ENCODE data around the gene SLC39A9. TPM values are rescaled to one million over a fixed set of nuclear protein-coding genes. Genes with fewer than 3 reads are reported as not detected.

Gene SLC39A9
- total RNA-seq, 1 experiment from 2014 or later = 63.4 TPM

DNA sequence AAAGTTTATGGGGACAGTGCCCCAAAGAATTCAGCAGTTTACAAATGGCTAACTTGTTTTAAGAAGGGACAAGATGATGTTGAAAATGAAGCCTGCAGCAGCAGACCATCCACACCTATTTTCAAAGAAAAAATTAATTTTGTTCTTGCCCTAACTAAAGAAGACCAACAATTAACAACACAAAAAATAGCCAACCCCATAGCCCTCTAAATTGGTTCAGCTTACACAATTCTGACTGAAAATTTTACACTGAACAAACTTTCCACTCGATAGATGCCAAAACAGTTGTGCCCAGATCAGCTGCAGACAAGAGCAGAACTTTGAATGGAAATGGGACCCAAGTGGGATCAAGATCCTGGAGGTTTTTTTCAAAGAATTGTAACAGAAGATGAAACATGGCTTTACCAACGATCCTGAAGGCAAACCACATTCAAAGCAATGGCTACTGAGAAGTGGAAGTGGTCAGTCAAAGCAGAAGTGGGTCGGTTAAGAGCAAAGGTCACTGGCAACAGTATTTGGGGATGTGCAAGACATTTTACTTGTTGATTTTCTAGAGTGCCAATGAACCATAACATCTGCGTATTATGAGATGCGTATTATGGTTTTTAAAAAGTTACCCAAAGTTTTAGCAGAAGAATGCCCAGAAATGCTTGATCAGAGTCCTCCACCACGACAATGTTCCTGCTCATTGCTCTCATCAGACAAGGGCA is 30.0 kb downstream of the SLC39A9 start:
- ChIA-PET POLR2A (no interaction called here), CTCF (no interaction called here)
- BruUV-seq (replicated peaks) = no TSS peak
- H3K4me1 ChIP-seq (ENCODE audit: control insufficient read depth, insufficient read depth, low read length) = no peaks in the 10 kb centered on the region
- in situ Hi-C loops (cut with HindIII; ENCODE audit: low pct_unique_long_range_greater_than_20kb, low sequenced_read_pairs) = no loop called here
- TF ChIP-seq, protein P1, sequence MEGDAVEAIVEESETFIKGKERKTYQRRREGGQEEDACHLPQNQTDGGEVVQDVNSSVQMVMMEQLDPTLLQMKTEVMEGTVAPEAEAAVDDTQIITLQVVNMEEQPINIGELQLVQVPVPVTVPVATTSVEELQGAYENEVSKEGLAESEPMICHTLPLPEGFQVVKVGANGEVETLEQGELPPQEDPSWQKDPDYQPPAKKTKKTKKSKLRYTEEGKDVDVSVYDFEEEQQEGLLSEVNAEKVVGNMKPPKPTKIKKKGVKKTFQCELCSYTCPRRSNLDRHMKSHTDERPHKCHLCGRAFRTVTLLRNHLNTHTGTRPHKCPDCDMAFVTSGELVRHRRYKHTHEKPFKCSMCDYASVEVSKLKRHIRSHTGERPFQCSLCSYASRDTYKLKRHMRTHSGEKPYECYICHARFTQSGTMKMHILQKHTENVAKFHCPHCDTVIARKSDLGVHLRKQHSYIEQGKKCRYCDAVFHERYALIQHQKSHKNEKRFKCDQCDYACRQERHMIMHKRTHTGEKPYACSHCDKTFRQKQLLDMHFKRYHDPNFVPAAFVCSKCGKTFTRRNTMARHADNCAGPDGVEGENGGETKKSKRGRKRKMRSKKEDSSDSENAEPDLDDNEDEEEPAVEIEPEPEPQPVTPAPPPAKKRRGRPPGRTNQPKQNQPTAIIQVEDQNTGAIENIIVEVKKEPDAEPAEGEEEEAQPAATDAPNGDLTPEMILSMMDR (IDR thresholded peaks at IDR 0.05) = no peak
- TF ChIP-seq POLR2AphosphoS5 (IDR thresholded peaks at IDR 0.05; ENCODE audit: low read depth, low read length) (no peak), SIN3A (IDR thresholded peaks at IDR 0.05; ENCODE audit: borderline replicate concordance, insufficient read depth, low read depth, low read length) (no peak), TCF7L2 (IDR thresholded peaks at IDR 0.05; ENCODE audit: low read depth, low read length) (no peak)
- TF ChIP-seq, protein P2, sequence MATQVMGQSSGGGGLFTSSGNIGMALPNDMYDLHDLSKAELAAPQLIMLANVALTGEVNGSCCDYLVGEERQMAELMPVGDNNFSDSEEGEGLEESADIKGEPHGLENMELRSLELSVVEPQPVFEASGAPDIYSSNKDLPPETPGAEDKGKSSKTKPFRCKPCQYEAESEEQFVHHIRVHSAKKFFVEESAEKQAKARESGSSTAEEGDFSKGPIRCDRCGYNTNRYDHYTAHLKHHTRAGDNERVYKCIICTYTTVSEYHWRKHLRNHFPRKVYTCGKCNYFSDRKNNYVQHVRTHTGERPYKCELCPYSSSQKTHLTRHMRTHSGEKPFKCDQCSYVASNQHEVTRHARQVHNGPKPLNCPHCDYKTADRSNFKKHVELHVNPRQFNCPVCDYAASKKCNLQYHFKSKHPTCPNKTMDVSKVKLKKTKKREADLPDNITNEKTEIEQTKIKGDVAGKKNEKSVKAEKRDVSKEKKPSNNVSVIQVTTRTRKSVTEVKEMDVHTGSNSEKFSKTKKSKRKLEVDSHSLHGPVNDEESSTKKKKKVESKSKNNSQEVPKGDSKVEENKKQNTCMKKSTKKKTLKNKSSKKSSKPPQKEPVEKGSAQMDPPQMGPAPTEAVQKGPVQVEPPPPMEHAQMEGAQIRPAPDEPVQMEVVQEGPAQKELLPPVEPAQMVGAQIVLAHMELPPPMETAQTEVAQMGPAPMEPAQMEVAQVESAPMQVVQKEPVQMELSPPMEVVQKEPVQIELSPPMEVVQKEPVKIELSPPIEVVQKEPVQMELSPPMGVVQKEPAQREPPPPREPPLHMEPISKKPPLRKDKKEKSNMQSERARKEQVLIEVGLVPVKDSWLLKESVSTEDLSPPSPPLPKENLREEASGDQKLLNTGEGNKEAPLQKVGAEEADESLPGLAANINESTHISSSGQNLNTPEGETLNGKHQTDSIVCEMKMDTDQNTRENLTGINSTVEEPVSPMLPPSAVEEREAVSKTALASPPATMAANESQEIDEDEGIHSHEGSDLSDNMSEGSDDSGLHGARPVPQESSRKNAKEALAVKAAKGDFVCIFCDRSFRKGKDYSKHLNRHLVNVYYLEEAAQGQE (IDR thresholded peaks at IDR 0.05; ENCODE audit: insufficient read depth in 1 of 2, low read depth in 2 of 2, low read length in 1 of 2) = no peak
- no peak for DNase-seq (ENCODE audit: low read depth, low spot score)
- ATAC-seq = no peak
- no peaks in the 10 kb centered on the region for H3K36me3 ChIP-seq (ENCODE audit: control insufficient read depth, insufficient read depth, low read length)
- H3K9me3 ChIP-seq (ENCODE audit: control insufficient read depth, insufficient read depth, low read depth, low read length) = no peaks in the 10 kb centered on the region
- H3K4me3 ChIP-seq (ENCODE audit: low read depth in 2 of 2, low read length in 2 of 2) = no peak overlapping the region
- intact Hi-C loops (cut with micrococcal nuclease; ENCODE audit: unreplicated experiment) = no loop called here
- no peaks in the 10 kb centered on the region for H3K27me3 ChIP-seq (ENCODE audit: control insufficient read depth, insufficient read depth, low read length)
- no peak overlapping the region for H3K27ac ChIP-seq (ENCODE audit: low read length)

DNA sequence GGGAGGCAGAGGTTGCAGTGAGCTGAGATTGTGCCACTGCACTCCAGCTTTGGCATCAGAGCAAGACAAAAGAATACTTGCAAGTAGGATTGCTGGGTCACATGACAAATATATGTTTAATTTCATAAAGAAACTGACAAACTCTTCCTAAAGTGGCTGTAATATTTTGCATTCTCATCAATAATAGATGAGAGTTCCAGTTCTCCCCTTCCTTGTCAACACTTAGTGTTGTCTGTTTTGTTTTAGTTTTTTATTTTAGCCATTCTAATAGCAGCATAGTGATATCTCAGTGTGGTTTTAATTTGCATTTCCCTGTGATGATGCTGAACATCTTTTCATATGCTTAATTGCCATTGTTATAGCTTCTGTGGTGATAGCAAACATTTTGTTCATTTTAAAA is 31.2 kb downstream of the SLC39A9 start:
- DNase-seq (ENCODE audit: low read depth, low spot score) (no peak), ATAC-seq (no peak)
- H3K27me3 ChIP-seq (ENCODE audit: control insufficient read depth, insufficient read depth, low read length) = no peaks in the 10 kb centered on the region
- intact Hi-C loops (cut with micrococcal nuclease; ENCODE audit: unreplicated experiment) (no loop called here), in situ Hi-C loops (cut with HindIII; ENCODE audit: low pct_unique_long_range_greater_than_20kb, low sequenced_read_pairs) (no loop called here)
- H3K4me1 ChIP-seq (ENCODE audit: control insufficient read depth, insufficient read depth, low read length) = no peaks in the 10 kb centered on the region
- POLR2A ChIA-PET = no interaction called here
- no peaks in the 10 kb centered on the region for H3K9me3 ChIP-seq (ENCODE audit: control insufficient read depth, insufficient read depth, low read depth, low read length)
- no peaks in the 10 kb centered on the region for H3K36me3 ChIP-seq (ENCODE audit: control insufficient read depth, insufficient read depth, low read length)
- H3K4me3 ChIP-seq (ENCODE audit: low read depth in 2 of 2, low read length in 2 of 2) = no peak overlapping the region
- no peak overlapping the region for H3K27ac ChIP-seq (ENCODE audit: low read length)
- TF ChIP-seq TCF7L2 (IDR thresholded peaks at IDR 0.05; ENCODE audit: low read depth, low read length) = no peak
- TF ChIP-seq, protein P1 (IDR thresholded peaks at IDR 0.05) = no peak
- no peak for TF ChIP-seq SIN3A (IDR thresholded peaks at IDR 0.05; ENCODE audit: borderline replicate concordance, insufficient read depth, low read depth, low read length)
- TF ChIP-seq, protein P2 (IDR thresholded peaks at IDR 0.05; ENCODE audit: insufficient read depth in 1 of 2, low read depth in 2 of 2, low read length in 1 of 2) = no peak
- TF ChIP-seq POLR2AphosphoS5 (IDR thresholded peaks at IDR 0.05; ENCODE audit: low read depth, low read length) = no peak
- no TSS peak for BruUV-seq (replicated peaks)
- CTCF ChIA-PET = no interaction called here

Data from Panc1 (cell line).